A673 (cell line): Measurements from ENCODE around the gene UBE2D2. TPM values are rescaled to one million over a fixed set of nuclear protein-coding genes. Genes with fewer than 3 reads are reported as not detected.
A peak's percentile ranks its signal among the peaks of the same experiment; 100 is the strongest.

Experiments
- BruUV-seq: library from RNA; stranded (reverse); fragments of 400-500 nt; replicated peaks from 2 replicates; lab custom pipeline; 2021; lab: Mats Ljungman, UMichigan
- CTCF ChIA-PET: fragments of 300-600 bp; sonication (Branson Sonifier 250); formaldehyde crosslinking; loops from one replicate; lab custom pipeline; 2022; ENCODE audit warnings: antibody characterized with exemption; lab: Charles Lee
- POLR2A ChIA-PET: fragments of 300-600 bp; sonication (Branson Sonifier 250); formaldehyde crosslinking; loops from one replicate; lab custom pipeline; 2022; ENCODE audit warnings: antibody characterized with exemption; ENCODE audit not compliant: low non-redundant PET; lab: Charles Lee
- DNase-seq: peaks from one replicate; pipeline ENCODE4 v3.0.0-alpha.2; 2015; ENCODE audit warnings: low spot score
- H3K27ac ChIP-seq: fragments of 200-600 bp; sonication (generic); 2 replicates; pipeline ENCODE4 v1.5.1; 2016; ENCODE audit warnings: mixed run types, low read depth, mild to moderate bottlenecking, mixed read lengths, antibody characterized with exemption, low read length; ENCODE audit not compliant: poor library complexity, severe bottlenecking
- H3K27me3 ChIP-seq: fragments of 200-600 bp; sonication (generic); replicated peaks from 2 replicates; pipeline ENCODE4 v1.6.1; 2017; ENCODE audit warnings: mixed run types, low read depth, mild to moderate bottlenecking, mixed read lengths, antibody characterized with exemption, low read length; ENCODE audit not compliant: insufficient read depth, poor library complexity
- H3K36me3 ChIP-seq: fragments of 200-600 bp; sonication (generic); 2 replicates; pipeline ENCODE4 v1.6.1; 2016; ENCODE audit warnings: mixed run types, mild to moderate bottlenecking, mixed read lengths, antibody characterized with exemption, low read length; ENCODE audit not compliant: insufficient read depth, poor library complexity, severe bottlenecking
- H3K4me1 ChIP-seq: fragments of 200-600 bp; sonication (generic); 2 replicates; pipeline ENCODE4 v1.6.1; 2017; ENCODE audit warnings: mixed run types, mild to moderate bottlenecking, mixed read lengths, antibody characterized with exemption, low read length; ENCODE audit not compliant: insufficient read depth, poor library complexity, severe bottlenecking
- H3K4me3 ChIP-seq: fragments of 200-600 bp; sonication (generic); 2 replicates; pipeline ENCODE4 v1.5.1; 2016; ENCODE audit warnings: low read depth, mixed run types, mild to moderate bottlenecking, mixed read lengths, low read length; ENCODE audit not compliant: poor library complexity, severe bottlenecking
- H3K9me3 ChIP-seq: fragments of 200-600 bp; sonication (generic); 2 replicates; pipeline ENCODE4 v1.6.1; 2016; ENCODE audit warnings: mixed run types, low read depth, mild to moderate bottlenecking, mixed read lengths, antibody characterized with exemption, low read length; ENCODE audit not compliant: poor library complexity, severe bottlenecking
- EZH2 ChIP-seq: fragments of 200-600 bp; sonication (generic); IDR thresholded peaks from 2 replicates; pipeline ENCODE4 v1.6.1; 2017; ENCODE audit warnings: borderline replicate concordance, low read depth, mild to moderate bottlenecking, mixed read lengths, antibody characterized with exemption, low read length; ENCODE audit not compliant: poor library complexity, severe bottlenecking
- intact Hi-C: fragments of 100-400 bp; cut with micrococcal nuclease; formaldehyde crosslinking; loops from one replicate; pipeline ENCODE4 v1.10.0; 2022; ENCODE audit not compliant: unreplicated experiment
- total RNA-seq: library from RNA; stranded (reverse); gene quantifications from 2 replicates; pipeline ENCODE4 v1.2.3, GENCODE V29; 2021
- TF ChIP-seq, protein P1 (sequence below): fragments of 300-800, 200-600 bp; sonication (generic); conservative IDR thresholded peaks from 2 replicates; pipeline ENCODE4 v1.5.1; 2017; ENCODE audit warnings: low read depth, mild to moderate bottlenecking, antibody characterized with exemption, low read length, moderate library complexity, mixed read lengths

The UBE2D2 gene
- total RNA-seq, 1 experiment from 2014 or later, result 186 TPM

DNA sequence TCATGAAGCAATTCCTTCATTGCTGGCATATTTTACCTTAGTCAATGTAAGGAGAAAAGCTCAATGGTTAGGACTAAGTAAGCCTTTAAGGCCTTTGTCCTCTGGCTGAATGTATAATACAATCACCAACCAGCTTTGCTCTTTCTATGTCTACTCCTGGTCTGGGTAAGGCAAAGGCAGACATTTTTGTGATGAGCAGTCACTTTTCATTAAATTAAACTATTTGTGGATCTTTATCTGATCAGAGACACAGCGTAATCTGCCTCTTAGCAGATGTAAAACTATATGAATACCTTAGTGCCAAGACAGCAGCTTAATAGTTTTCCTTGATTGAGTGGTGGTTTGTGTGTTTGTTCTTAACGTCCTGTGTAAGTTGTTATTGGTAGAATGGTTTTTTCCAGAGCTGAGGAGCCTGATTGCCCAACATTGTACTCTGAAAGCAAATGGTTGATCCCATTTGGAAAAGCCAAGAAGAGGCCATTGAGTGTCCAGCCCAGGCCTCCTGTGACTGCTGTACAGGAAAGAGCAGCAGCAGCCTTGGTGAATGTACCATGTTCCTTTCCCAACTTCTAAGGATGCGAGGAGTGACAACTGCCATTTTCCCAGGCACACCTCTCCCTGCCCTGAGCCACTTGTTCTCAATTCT lies 70.5 kb downstream of the UBE2D2 start:
- no peak for DNase-seq
- Histone ChIP-seq H3K4me3 (no peak overlapping the region), H3K36me3 (peaks cover 17% of the 10 kb centered on the region), H3K9me3 (no peaks in the 10 kb centered on the region), H3K27ac (no peak overlapping the region), H3K4me1 (peaks cover 10% of the 10 kb centered on the region), H3K27me3 (no peaks in the 10 kb centered on the region)
- ChIA-PET CTCF (interaction anchor here (1.2 to 1.5 kb wide), 2 partner anchors 134 to 209 kb away, joined by 3 read pairs; no protein-coding TSS in a partner anchor), POLR2A (interaction anchor here (0.7 kb wide), 1 partner anchor 210 kb away, joined by 3 read pairs; no protein-coding TSS in a partner anchor)
- intact Hi-C loops, result loop anchor here (5.0 to 10.0 kb wide), 2 partner anchors 209 to 213 kb away; no protein-coding TSS in a partner anchor
- no TSS peak for BruUV-seq
- no peak for TF ChIP-seq EZH2
- TF ChIP-seq, protein P1, sequence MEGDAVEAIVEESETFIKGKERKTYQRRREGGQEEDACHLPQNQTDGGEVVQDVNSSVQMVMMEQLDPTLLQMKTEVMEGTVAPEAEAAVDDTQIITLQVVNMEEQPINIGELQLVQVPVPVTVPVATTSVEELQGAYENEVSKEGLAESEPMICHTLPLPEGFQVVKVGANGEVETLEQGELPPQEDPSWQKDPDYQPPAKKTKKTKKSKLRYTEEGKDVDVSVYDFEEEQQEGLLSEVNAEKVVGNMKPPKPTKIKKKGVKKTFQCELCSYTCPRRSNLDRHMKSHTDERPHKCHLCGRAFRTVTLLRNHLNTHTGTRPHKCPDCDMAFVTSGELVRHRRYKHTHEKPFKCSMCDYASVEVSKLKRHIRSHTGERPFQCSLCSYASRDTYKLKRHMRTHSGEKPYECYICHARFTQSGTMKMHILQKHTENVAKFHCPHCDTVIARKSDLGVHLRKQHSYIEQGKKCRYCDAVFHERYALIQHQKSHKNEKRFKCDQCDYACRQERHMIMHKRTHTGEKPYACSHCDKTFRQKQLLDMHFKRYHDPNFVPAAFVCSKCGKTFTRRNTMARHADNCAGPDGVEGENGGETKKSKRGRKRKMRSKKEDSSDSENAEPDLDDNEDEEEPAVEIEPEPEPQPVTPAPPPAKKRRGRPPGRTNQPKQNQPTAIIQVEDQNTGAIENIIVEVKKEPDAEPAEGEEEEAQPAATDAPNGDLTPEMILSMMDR, result no peak

DNA sequence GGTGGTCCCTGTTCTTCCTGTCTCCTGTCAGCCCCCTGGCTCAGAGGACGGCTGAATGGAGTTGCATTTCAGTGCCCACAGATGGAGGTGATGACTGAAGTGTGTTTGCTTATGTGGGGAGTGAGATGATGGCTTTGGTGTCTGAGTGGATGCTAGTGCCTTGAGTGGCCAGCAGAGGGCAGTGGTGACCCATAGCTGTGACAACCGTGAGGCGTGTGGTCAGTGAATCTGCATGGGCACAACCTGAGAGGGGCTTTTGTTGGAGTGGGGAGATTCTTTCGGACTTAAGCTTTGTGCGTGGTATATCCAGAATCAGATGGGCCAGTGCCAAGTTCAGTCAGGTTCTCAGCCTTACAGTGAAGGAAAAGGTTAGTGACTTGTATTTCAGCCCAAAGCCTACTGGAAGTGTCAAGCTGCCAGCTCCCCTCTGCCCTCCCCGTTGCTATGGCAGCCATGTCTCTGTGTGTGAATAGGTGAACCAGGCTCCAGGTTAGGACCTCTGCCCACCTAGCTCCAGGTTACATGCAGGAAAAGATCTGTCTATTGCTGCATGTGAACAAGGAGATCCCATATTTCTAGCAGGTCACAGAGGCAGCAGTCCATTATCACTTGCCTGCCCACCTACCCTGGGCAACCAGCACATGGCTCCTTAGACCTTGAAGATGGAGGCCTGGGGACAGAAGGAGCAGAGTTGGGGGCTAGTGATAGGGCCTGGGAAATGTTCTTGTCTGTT lies 72.3 kb downstream of the UBE2D2 start:
- no peaks in the 10 kb centered on the region for H3K27me3 ChIP-seq
- DNase-seq, result peak; percentile 78
- no peaks in the 10 kb centered on the region for H3K36me3 ChIP-seq
- POLR2A ChIA-PET, result no interaction called here
- TF ChIP-seq, protein P1, result peak; percentile 98
- no peak for TF ChIP-seq EZH2
- no peak overlapping the region for H3K4me3 ChIP-seq
- intact Hi-C loops, result loop anchor here (1.0 to 10.0 kb wide), 3 partner anchors 57 to 211 kb away; no protein-coding TSS in a partner anchor
- H3K27ac ChIP-seq, result no peak overlapping the region
- CTCF ChIA-PET, result interaction anchor here (0.5 to 2.1 kb wide), 10 partner anchors 18 to 1356 kb away, joined by 3 to 11 read pairs (median 4); no protein-coding TSS in a partner anchor
- BruUV-seq, result no TSS peak
- no peaks in the 10 kb centered on the region for H3K9me3 ChIP-seq
- peaks cover 28% of the 10 kb centered on the region for H3K4me1 ChIP-seq

DNA sequence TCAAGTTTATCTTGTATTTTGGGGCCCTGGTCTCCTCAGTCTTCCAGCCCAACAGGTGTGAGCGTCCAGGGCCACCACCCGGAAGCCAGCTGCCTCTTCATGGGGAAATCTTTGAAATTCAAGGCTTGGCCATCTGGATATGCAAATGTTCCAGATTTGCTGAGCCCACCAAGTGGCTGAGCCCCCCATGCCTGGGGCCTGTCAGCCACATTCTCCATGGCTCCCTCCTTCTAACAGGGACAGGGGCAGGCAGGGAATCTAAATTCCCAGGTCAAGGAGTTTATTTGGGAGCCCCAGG lies 72.8 kb downstream of the UBE2D2 start:
- Histone ChIP-seq H3K4me3 (no peak overlapping the region), H3K9me3 (no peaks in the 10 kb centered on the region), H3K36me3 (no peaks in the 10 kb centered on the region), H3K27me3 (no peaks in the 10 kb centered on the region), H3K4me1 (peaks cover 33% of the 10 kb centered on the region), H3K27ac (no peak overlapping the region)
- BruUV-seq, result no TSS peak
- TF ChIP-seq, protein P1, result no peak
- TF ChIP-seq EZH2, result no peak
- POLR2A ChIA-PET, result no interaction called here
- CTCF ChIA-PET, result interaction anchor here (0.6 to 2.1 kb wide), 6 partner anchors 17 to 153 kb away, joined by 3 to 10 read pairs (median 6); no protein-coding TSS in a partner anchor
- intact Hi-C loops, result loop anchor here (5.0 to 10.0 kb wide), 2 partner anchors 211 to 212 kb away; no protein-coding TSS in a partner anchor
- DNase-seq, result no peak
